Measurements from ENCODE around the gene MYT1.

The MYT1 gene

GRCh38 chr20:64242797-64243475, 78.7 kb downstream of the MYT1 start:
- in situ Hi-C loops (cut with HindIII; ENCODE audit: low sequenced_read_pairs) = no loop called here

GRCh38 chr20:64244281-64244805, 80.1 kb downstream of the MYT1 start:
- in situ Hi-C loops (cut with HindIII; ENCODE audit: low sequenced_read_pairs) = no loop called here

GRCh38 chr20:64244870-64245603, 80.8 kb downstream of the MYT1 start:
- in situ Hi-C loops (cut with HindIII; ENCODE audit: low sequenced_read_pairs) = no loop called here

- in situ Hi-C loops (cut with HindIII; ENCODE audit: low sequenced_read_pairs) = no loop called here
Observed at GRCh38 chr20:64245746-64246595, 81.7 kb downstream of the MYT1 start.

- in situ Hi-C loops (cut with HindIII; ENCODE audit: low sequenced_read_pairs) = no loop called here
Observed at GRCh38 chr20:64246616-64247306, 82.5 kb downstream of the MYT1 start.

- in situ Hi-C loops (cut with HindIII; ENCODE audit: low sequenced_read_pairs) = no loop called here
Observed at GRCh38 chr20:64247307-64247618, 83.0 kb downstream of the MYT1 start.

GRCh38 chr20:64247970-64248841, 84.0 kb downstream of the MYT1 start:
- in situ Hi-C loops (cut with HindIII; ENCODE audit: low sequenced_read_pairs) = no loop called here

- in situ Hi-C loops (cut with HindIII; ENCODE audit: low sequenced_read_pairs) = no loop called here
Observed at GRCh38 chr20:64250027-64250426, 85.8 kb downstream of the MYT1 start.

- in situ Hi-C loops (cut with HindIII; ENCODE audit: low sequenced_read_pairs) = no loop called here
Observed at GRCh38 chr20:64253000-64253383, 88.7 kb downstream of the MYT1 start.

GRCh38 chr20:64253443-64253842, 89.2 kb downstream of the MYT1 start:
- in situ Hi-C loops (cut with HindIII; ENCODE audit: low sequenced_read_pairs) = no loop called here

GRCh38 chr20:64254156-64254555, 89.9 kb downstream of the MYT1 start:
- in situ Hi-C loops (cut with HindIII; ENCODE audit: low sequenced_read_pairs) = no loop called here

GRCh38 chr20:64254571-64255360, 90.5 kb downstream of the MYT1 start:
- in situ Hi-C loops (cut with HindIII; ENCODE audit: low sequenced_read_pairs) = no loop called here

GRCh38 chr20:64255361-64256281, 91.4 kb downstream of the MYT1 start, which contains the start of gene PCMTD2:
Gene PCMTD2, plus strand, starts transcription at chr20:64255748. Its CDS starts 4,218 bp downstream, at chr20:64259966.
- in situ Hi-C loops (cut with HindIII; ENCODE audit: low sequenced_read_pairs) = no loop called here

GRCh38 chr20:64256282-64256935, 92.2 kb downstream of the MYT1 start:
- in situ Hi-C loops (cut with HindIII; ENCODE audit: low sequenced_read_pairs) = no loop called here

- in situ Hi-C loops (cut with HindIII; ENCODE audit: low sequenced_read_pairs) = no loop called here
Observed at GRCh38 chr20:64257107-64257757, 93.0 kb downstream of the MYT1 start.

GRCh38 chr20:64258071-64258823, 94.0 kb downstream of the MYT1 start:
- in situ Hi-C loops (cut with HindIII; ENCODE audit: low sequenced_read_pairs) = no loop called here
